Measurements from ENCODE around the gene C11orf52. TPM values are rescaled to one million over a fixed set of nuclear protein-coding genes. Genes with fewer than 3 reads are reported as not detected.

The C11orf52 gene
- total and polyA plus RNA-seq, 2 donors (not counting 3 experiments of a cell fraction or from before 2014, with no cell fraction given) = 0.31 to 0.76 TPM

- POLR2A ChIA-PET = no interaction called here
- Histone ChIP-seq H3K27me3 (ENCODE audit: control insufficient read depth in 2 of 2, insufficient read depth in 2 of 2, low read length in 2 of 2) (no peaks in the 10 kb centered on the region), H3K4me3 (replicated peaks in 1 of 3; ENCODE audit: insufficient read depth in 1 of 3, low read depth in 1 of 3, low read length in 3 of 3) (peak overlapping the region in 2 of 3 experiments; percentile 4 to 6), H3K27ac (ENCODE audit: insufficient read depth, low read depth, low read length) (peak overlapping the region; percentile 94), H4K20me1 (replicated peaks; ENCODE audit: control insufficient read depth, extremely low read depth, insufficient read depth, low read length) (no peaks in the 10 kb centered on the region), H3K9me3 (replicated peaks; ENCODE audit: control insufficient read depth, insufficient read depth, low read length) (no peaks in the 10 kb centered on the region), H3K4me2 (ENCODE audit: insufficient read depth, low read length) (peak overlapping the region; percentile 70), H3K4me1 (ENCODE audit: control insufficient read depth, extremely low read depth, insufficient read depth, low read length) (peaks cover 45% of the 10 kb centered on the region), H3K36me3 (ENCODE audit: control insufficient read depth in 2 of 2, extremely low read depth in 1 of 2, insufficient read depth in 2 of 2, low read length in 2 of 2) (no peaks in the 10 kb centered on the region), H3K9me1 (replicated peaks; ENCODE audit: control insufficient read depth, extremely low read depth, insufficient read depth, low read length) (no peaks in the 10 kb centered on the region), H3K9ac (replicated peaks; ENCODE audit: extremely low read depth, insufficient read depth, low read length) (peak overlapping the region; percentile 72), H2AFZ (ENCODE audit: low read depth, low read length) (peak overlapping the region; percentile 6), H3K79me2 (ENCODE audit: control insufficient read depth, insufficient read depth, low read length) (peaks cover 20% of the 10 kb centered on the region)
- intact Hi-C loops (cut with micrococcal nuclease) = no loop called here
- FAIRE-seq (peak; percentile 63), DNase-seq (ENCODE audit: low read depth, low spot score) (peak; percentile 64)
- TF ChIP-seq FOS (IDR thresholded peaks at IDR 0.05; ENCODE audit: borderline replicate concordance, insufficient read depth, low read length) (peak; percentile 45), MAX (IDR thresholded peaks at IDR 0.05; ENCODE audit: insufficient read depth, insufficient read length) (no peak), POLR2AphosphoS5 (IDR thresholded peaks at IDR 0.05; ENCODE audit: insufficient read depth, low read depth, low read length) (no peak)
- CTCF ChIA-PET = interaction anchor here (0.8 to 3.6 kb wide), 11 partner anchors 11 to 181 kb away, joined by 3 to 47 read pairs (median 6); partner anchors contain the start of genes ALG9 and C11orf52
- dilution Hi-C loops (cut with MboI; ENCODE audit: extremely low pct_ligation_motif_present, low sequenced_read_pairs) = no loop called here
- no TSS peak for BruUV-seq (replicated peaks)
Measured at GRCh38 chr11:111938687-111939160, 20.0 kb downstream of the C11orf52 start.

DNA sequence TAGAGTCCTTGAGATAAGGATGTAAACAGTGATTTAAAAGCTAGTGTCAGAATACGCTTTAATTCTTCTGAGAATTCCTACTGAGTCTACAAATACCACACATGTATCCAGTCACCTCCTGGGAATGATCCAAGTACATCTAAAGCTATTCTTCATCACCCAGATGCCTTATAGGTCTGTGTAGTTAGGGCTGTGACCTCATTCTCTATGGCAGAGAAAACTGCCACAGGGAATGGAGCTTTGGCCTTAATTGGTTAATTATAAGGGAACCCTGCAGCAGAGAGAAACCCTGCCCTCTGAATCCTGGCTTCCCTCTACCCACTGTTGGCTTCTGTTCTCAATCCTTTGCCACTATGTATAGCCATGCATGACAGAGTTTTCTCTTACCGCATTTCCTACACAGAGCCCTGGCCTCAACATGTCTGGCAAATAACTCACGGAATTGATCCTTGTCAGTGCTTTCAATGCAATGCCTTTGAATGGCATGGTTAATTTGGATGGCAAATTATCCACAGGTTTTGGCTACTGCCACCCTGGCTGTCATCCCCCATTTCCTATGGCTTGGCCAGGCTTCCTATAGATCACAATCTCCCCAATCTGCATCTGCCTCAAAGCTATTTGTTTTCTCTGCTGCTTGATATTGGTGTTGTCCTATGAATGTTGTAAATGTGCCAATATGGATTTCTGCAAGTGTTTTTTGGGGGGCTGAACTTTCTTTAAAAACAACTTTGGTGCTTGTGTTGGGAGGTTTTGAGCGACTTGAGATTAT lies 21.3 kb downstream of the C11orf52 start:
- POLR2A ChIA-PET = interaction anchor here (0.5 kb wide), 1 partner anchor 68 kb away, joined by 9 read pairs; no protein-coding TSS in a partner anchor
- dilution Hi-C loops (cut with MboI; ENCODE audit: extremely low pct_ligation_motif_present, low sequenced_read_pairs) = no loop called here
- H3K4me1 ChIP-seq (ENCODE audit: control insufficient read depth, extremely low read depth, insufficient read depth, low read length) = peaks cover 57% of the 10 kb centered on the region

More for the DNA sequence above, 21.3 kb downstream of the C11orf52 start:
- BruUV-seq (replicated peaks) = no TSS peak
- H2AFZ ChIP-seq (ENCODE audit: low read depth, low read length) = no peak overlapping the region
- no peaks in the 10 kb centered on the region for H4K20me1 ChIP-seq (replicated peaks; ENCODE audit: control insufficient read depth, extremely low read depth, insufficient read depth, low read length)
- no peaks in the 10 kb centered on the region for H3K9me1 ChIP-seq (replicated peaks; ENCODE audit: control insufficient read depth, extremely low read depth, insufficient read depth, low read length)
- CTCF ChIA-PET = interaction anchor here (0.6 to 3.6 kb wide), 14 partner anchors 8 to 93 kb away, joined by 3 to 47 read pairs (median 4); partner anchors contain the start of gene C11orf52
- no peaks in the 10 kb centered on the region for H3K27me3 ChIP-seq (ENCODE audit: control insufficient read depth in 2 of 2, insufficient read depth in 2 of 2, low read length in 2 of 2)
- no peaks in the 10 kb centered on the region for H3K9me3 ChIP-seq (replicated peaks; ENCODE audit: control insufficient read depth, insufficient read depth, low read length)
- FAIRE-seq (peak; percentile 64), DNase-seq (ENCODE audit: low read depth, low spot score) (peak; percentile 71)
- H3K27ac ChIP-seq (ENCODE audit: insufficient read depth, low read depth, low read length) = peak overlapping the region; percentile 94
- TF ChIP-seq MYC (IDR thresholded peaks at IDR 0.05; ENCODE audit: low read depth, low read length) = no peak
- TF ChIP-seq MAX (IDR thresholded peaks at IDR 0.05; ENCODE audit: insufficient read depth, insufficient read length) = no peak
- no peak for TF ChIP-seq POLR2AphosphoS5 (IDR thresholded peaks at IDR 0.05; ENCODE audit: insufficient read depth, low read depth, low read length)
- peak; percentile 2 for TF ChIP-seq JUN (IDR thresholded peaks at IDR 0.05; ENCODE audit: borderline replicate concordance, insufficient read depth, insufficient read length, low read depth)
- TF ChIP-seq, protein P1, sequence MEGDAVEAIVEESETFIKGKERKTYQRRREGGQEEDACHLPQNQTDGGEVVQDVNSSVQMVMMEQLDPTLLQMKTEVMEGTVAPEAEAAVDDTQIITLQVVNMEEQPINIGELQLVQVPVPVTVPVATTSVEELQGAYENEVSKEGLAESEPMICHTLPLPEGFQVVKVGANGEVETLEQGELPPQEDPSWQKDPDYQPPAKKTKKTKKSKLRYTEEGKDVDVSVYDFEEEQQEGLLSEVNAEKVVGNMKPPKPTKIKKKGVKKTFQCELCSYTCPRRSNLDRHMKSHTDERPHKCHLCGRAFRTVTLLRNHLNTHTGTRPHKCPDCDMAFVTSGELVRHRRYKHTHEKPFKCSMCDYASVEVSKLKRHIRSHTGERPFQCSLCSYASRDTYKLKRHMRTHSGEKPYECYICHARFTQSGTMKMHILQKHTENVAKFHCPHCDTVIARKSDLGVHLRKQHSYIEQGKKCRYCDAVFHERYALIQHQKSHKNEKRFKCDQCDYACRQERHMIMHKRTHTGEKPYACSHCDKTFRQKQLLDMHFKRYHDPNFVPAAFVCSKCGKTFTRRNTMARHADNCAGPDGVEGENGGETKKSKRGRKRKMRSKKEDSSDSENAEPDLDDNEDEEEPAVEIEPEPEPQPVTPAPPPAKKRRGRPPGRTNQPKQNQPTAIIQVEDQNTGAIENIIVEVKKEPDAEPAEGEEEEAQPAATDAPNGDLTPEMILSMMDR (IDR thresholded peaks at IDR 0.05; ENCODE audit: extremely low read depth in 1 of 2, insufficient read depth in 1 of 2, low read depth in 1 of 2, low read length in 2 of 2) = no peak
- peak; percentile 12 for TF ChIP-seq FOS (IDR thresholded peaks at IDR 0.05; ENCODE audit: borderline replicate concordance, insufficient read depth, low read length)
- TF ChIP-seq GATA2 (IDR thresholded peaks at IDR 0.05; ENCODE audit: insufficient read depth, insufficient read length, low read depth, low read length) = peak; percentile 52
- TF ChIP-seq POLR2A (IDR thresholded peaks at IDR 0.05; ENCODE audit: low read depth, low read length) = no peak
- no peak for TF ChIP-seq EZH2 (IDR thresholded peaks at IDR 0.05; ENCODE audit: borderline replicate concordance, low read depth, low read length, severe bottlenecking)
- peaks cover 20% of the 10 kb centered on the region for H3K79me2 ChIP-seq (ENCODE audit: control insufficient read depth, insufficient read depth, low read length)
- no peak overlapping the region for H3K4me3 ChIP-seq (replicated peaks in 1 of 3; ENCODE audit: insufficient read depth in 1 of 3, low read depth in 1 of 3, low read length in 3 of 3)
- intact Hi-C loops (cut with micrococcal nuclease) = no loop called here
- no peaks in the 10 kb centered on the region for H3K36me3 ChIP-seq (ENCODE audit: control insufficient read depth in 2 of 2, extremely low read depth in 1 of 2, insufficient read depth in 2 of 2, low read length in 2 of 2)
- peak overlapping the region; percentile 70 for H3K4me2 ChIP-seq (ENCODE audit: insufficient read depth, low read length)
- peak overlapping the region; percentile 28 for H3K9ac ChIP-seq (replicated peaks; ENCODE audit: extremely low read depth, insufficient read depth, low read length)
